ENCODE measurements around the gene MRPS10. TPM values are rescaled to one million over a fixed set of nuclear protein-coding genes. Genes with fewer than 3 reads are reported as not detected.

MRPS10 gene
- total and polyA plus RNA-seq, 10 of the 15 experiments (the other 5 are each of a cell fraction or from before 2014, with no cell fraction given) = 28.5 to 83.3 (median 52.8) TPM

GRCh38 chr6:42260396-42260888 lies 42.8 kb upstream of the MRPS10 start (continued):
- TF ChIP-seq MLLT1 (IDR thresholded peaks at IDR 0.05) (no peak), SMARCA5 (IDR thresholded peaks at IDR 0.05) (no peak), GATAD2B (conservative IDR thresholded peaks at IDR 0.05; ENCODE audit: low read depth) (no peak), NFXL1 (IDR thresholded peaks at IDR 0.05; ENCODE audit: borderline replicate concordance) (no peak), ZBTB40 (IDR thresholded peaks at IDR 0.05; ENCODE audit: borderline replicate concordance) (no peak), PBX3 (IDR thresholded peaks at IDR 0.05; ENCODE audit: insufficient replicate concordance, low read depth, low read length) (no peak), NFYB (IDR thresholded peaks at IDR 0.05; ENCODE audit: insufficient read depth, low read depth, low read length) (no peak), USF2 (IDR thresholded peaks at IDR 0.05; ENCODE audit: borderline replicate concordance, low read depth, low read length) (peak; percentile 35; the same call in 1 of the 2 replicates), CREM (IDR thresholded peaks at IDR 0.05; ENCODE audit: low read depth) (no peak)
- TF ChIP-seq, protein P1, sequence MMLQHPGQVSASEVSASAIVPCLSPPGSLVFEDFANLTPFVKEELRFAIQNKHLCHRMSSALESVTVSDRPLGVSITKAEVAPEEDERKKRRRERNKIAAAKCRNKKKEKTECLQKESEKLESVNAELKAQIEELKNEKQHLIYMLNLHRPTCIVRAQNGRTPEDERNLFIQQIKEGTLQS (IDR thresholded peaks at IDR 0.05; ENCODE audit: borderline replicate concordance, extremely low read depth, low read depth, low read length) = 0 out of 2 replicates have a peak, but pooled peaks have one; percentile 10

Measured in GM12878 (cell line).